ENCODE results near the gene NME7. TPM values are rescaled to one million over a fixed set of nuclear protein-coding genes. Genes with fewer than 3 reads are reported as not detected.

Gene NME7
- polyA plus RNA-seq (2012; rRNA removed) = 13.7 and 20.6 TPM in 2 replicates
- polyA plus RNA-seq (2012; cell fraction: cytosol; rRNA removed) = 26.0 and 38.4 TPM in 2 replicates
- polyA plus RNA-seq (2012; cell fraction: nucleus; rRNA removed) = 4.0 and 10.8 TPM in 2 replicates

- WGBS (ENCODE audit: low lambda C conversion rate) = 2% methylated on average over 36 of the region's 37 CpGs
- H3F3A ChIP-seq (replicated peaks; ENCODE audit: insufficient read depth) = peaks cover 6% of the 10 kb centered on the region
- no peaks in the 10 kb centered on the region for H3K9me3 ChIP-seq
- no peaks in the 10 kb centered on the region for H4K20me1 ChIP-seq (ENCODE audit: insufficient read depth)
- H3K36me3 ChIP-seq (replicated peaks in 1 of 2; ENCODE audit: control insufficient read depth in 1 of 2, insufficient read depth in 2 of 2, low read length in 1 of 2) = peaks cover 28 to 39% of the 10 kb centered on the region in 2 experiments
- H3K27ac ChIP-seq (ENCODE audit: low read depth in 2 of 2, low read length in 1 of 2) = peak within 1 kb of the TSS; percentile 90 to 98
- H3K4me3 ChIP-seq (ENCODE audit: low read depth in 2 of 2, low read length in 1 of 2) = peak within 1 kb of the TSS; percentile 84 to 96
- H3K4me1 ChIP-seq (ENCODE audit: control insufficient read depth in 1 of 2, insufficient read depth in 2 of 2, low read depth in 1 of 2, low read length in 1 of 2) = peaks cover 7 to 25% of the 10 kb centered on the region in 2 experiments; a peak in 3 of 4 replicates
- ChIA-PET POLR2A (interaction anchor here (0.5 to 1.7 kb wide), 6 partner anchors 12 to 262 kb away, joined by 3 to 5 read pairs (median 3); partner anchors contain the start of genes CCDC181 and SLC19A2), CTCF (interaction anchor here (0.6 to 2.1 kb wide), 13 partner anchors 8 to 1025 kb away, joined by 3 to 12 read pairs (median 3); no protein-coding TSS in a partner anchor)
- H3K9me2 ChIP-seq = no peaks in the 10 kb centered on the region
- peak within 1 kb of the TSS; percentile 79 for H3K4me2 ChIP-seq
- DNase-seq = peak; percentile 84
- peak within 1 kb of the TSS; percentile 75 for H3K9ac ChIP-seq
- H3K27me3 ChIP-seq (ENCODE audit: insufficient read depth) = no peaks in the 10 kb centered on the region
- TF ChIP-seq FOXJ3 (CRISPR knock-in tag; IDR thresholded peaks at IDR 0.05) (no peak), EP300 (IDR thresholded peaks at IDR 0.05; ENCODE audit: borderline replicate concordance in 1 of 2, low read depth in 1 of 2, low read length in 1 of 2) (no peak), CHD2 (IDR thresholded peaks at IDR 0.05; ENCODE audit: low read length, partially characterized antibody) (peak; percentile 52), GABPA (IDR thresholded peaks at IDR 0.05; ENCODE audit: low read depth) (peak; percentile 97), RFX5 (IDR thresholded peaks at IDR 0.05; ENCODE audit: low read length) (no peak), RCOR1 (IDR thresholded peaks at IDR 0.05; ENCODE audit: low read length) (peak; percentile 83; the same call in 1 of the 2 replicates), MXI1 (IDR thresholded peaks at IDR 0.05; ENCODE audit: low read depth, low read length) (peak; percentile 89), MEF2A (IDR thresholded peaks at IDR 0.05; ENCODE audit: borderline replicate concordance, low read depth) (no peak), GATA2 (CRISPR knock-in tag; IDR thresholded peaks at IDR 0.05) (0 out of 2 replicates have a peak, but pooled peaks have one; percentile 4), POLR2AphosphoS5 (IDR thresholded peaks at IDR 0.05; ENCODE audit: low read depth, low read length) (peak; percentile 65; the same call in 1 of the 2 replicates), YY1 (IDR thresholded peaks at IDR 0.05; ENCODE audit: low read depth) (peak; percentile 69), SIN3A (IDR thresholded peaks at IDR 0.05; ENCODE audit: borderline replicate concordance, low read depth, low read length) (peak; percentile 71; the same call in 1 of the 2 replicates), ZBTB33 (IDR thresholded peaks at IDR 0.05; ENCODE audit: borderline replicate concordance, low read depth) (0 out of 2 replicates have a peak, but pooled peaks have one; percentile 25), FOXM1 (IDR thresholded peaks at IDR 0.05; ENCODE audit: low read depth) (no peak), MAX (IDR thresholded peaks at IDR 0.05; ENCODE audit: low read depth) (peak; percentile 74; the same call in 1 of the 2 replicates), JUND (IDR thresholded peaks at IDR 0.05) (peak; percentile 32; the same call in 1 of the 2 replicates), TAF1 (IDR thresholded peaks at IDR 0.05; ENCODE audit: borderline replicate concordance, low read depth, low read length) (0 out of 2 replicates have a peak, but pooled peaks have one; percentile 53), EZH2phosphoT487 (IDR thresholded peaks at IDR 0.05; ENCODE audit: borderline replicate concordance, low read depth) (no peak), TCF12 (IDR thresholded peaks at IDR 0.05) (peak; percentile 27; the same call in 1 of the 2 replicates), FOSL2 (IDR thresholded peaks at IDR 0.05; ENCODE audit: borderline replicate concordance, low read depth) (0 out of 2 replicates have a peak, but pooled peaks have one; percentile 10), ELF1 (IDR thresholded peaks at IDR 0.05) (peak; percentile 78)
- peaks cover 87% of the 10 kb centered on the region for H3K79me2 ChIP-seq (ENCODE audit: insufficient read depth)
- peak within 1 kb of the TSS; percentile 95 for H2AFZ ChIP-seq (ENCODE audit: low read depth)
These were observed at the start of gene NME7, which contains the start of gene BLZF1 for GRCh38 chr1:169367686-169368405. NME7 (minus strand) TSS chr1:169367797; CDS start chr1:169367710, 87 bp downstream. BLZF1 (plus strand) TSS chr1:169368195; CDS start chr1:169369523, 1,328 bp downstream.

Data from SK-N-SH (cell line).